ENCODE measurements around the gene CLSTN2. TPM values are rescaled to one million over a fixed set of nuclear protein-coding genes. Genes with fewer than 3 reads are reported as not detected.

The CLSTN2 gene
- total and polyA plus RNA-seq, 2 of the 8 experiments (the other 6 are each of a cell fraction or from before 2014, with no cell fraction given): 0.39 to 0.52 TPM

DNA sequence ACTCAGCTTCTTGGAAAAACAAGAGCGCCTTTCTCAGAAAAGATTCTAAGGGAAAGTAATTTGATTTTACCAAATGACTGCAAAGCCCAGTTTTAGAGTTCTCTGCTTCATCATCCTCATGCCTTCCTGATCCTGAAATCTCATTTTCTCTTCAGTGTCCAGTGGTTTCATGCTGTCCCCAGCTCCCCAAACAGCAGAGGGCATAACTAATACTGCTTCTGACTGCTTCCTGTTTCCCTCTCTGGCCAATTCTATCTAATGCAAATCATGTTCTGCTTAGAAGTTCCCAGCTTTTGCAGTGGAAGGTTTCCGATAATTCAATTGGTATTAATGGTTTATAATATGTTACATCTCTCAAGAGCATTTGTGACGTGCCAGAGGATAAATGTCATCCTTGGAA is 161.1 kb downstream of the CLSTN2 start (continued):
- no peak for TF ChIP-seq ATF3 (IDR thresholded peaks at IDR 0.05; ENCODE audit: insufficient read depth, low read depth, low read length)

Measured in H1 (cell line).